HepG2 (cell line): ENCODE data around the gene FAIM2. TPM values are rescaled to one million over a fixed set of nuclear protein-coding genes. Genes with fewer than 3 reads are reported as not detected.

Experiments used
- ARID2 ChIP-seq: sonication (generic); formaldehyde crosslinking; IDR thresholded peaks from 2 replicates; pipeline ENCODE4 v1.8.1; 2022; ENCODE audit warnings: mild to moderate bottlenecking, missing genetic modification reagents, borderline replicate concordance
- ARID3A ChIP-seq: IDR thresholded peaks from 2 replicates; pipeline ENCODE4 v1.6.1; 2012; ENCODE audit warnings: low read depth, low read length, improper control_type of control experiment
- ARNT2 ChIP-seq: sonication (generic); formaldehyde crosslinking; IDR thresholded peaks from 2 replicates; pipeline ENCODE4 v1.8.0; 2022; ENCODE audit warnings: mild to moderate bottlenecking, low read depth, missing genetic modification reagents, moderate library complexity
- CBX1 ChIP-seq: IDR thresholded peaks from one replicate; pipeline ENCODE4 v1.6.1; 2016; ENCODE audit warnings: antibody characterized with exemption, low read depth
- CEBPG ChIP-seq: IDR thresholded peaks from 2 replicates; pipeline ENCODE4 v1.6.1; 2016
- CEBPZ ChIP-seq: IDR thresholded peaks from 2 replicates; pipeline ENCODE4 v1.6.1; 2012; ENCODE audit warnings: low read length, improper control_type of control experiment
- HNRNPUL1 ChIP-seq: fragments of 200-400 bp; formaldehyde crosslinking; IDR thresholded peaks from 2 replicates; pipeline ENCODE4 v1.6.1; 2017; ENCODE audit warnings: low read depth, mild to moderate bottlenecking, low read length, moderate library complexity
- IKZF1 ChIP-seq: fragments of 450-650 bp; IDR thresholded peaks from 2 replicates; pipeline ENCODE4 v1.7.1; 2016
- IRF2 ChIP-seq: IDR thresholded peaks from 2 replicates; pipeline ENCODE4 v1.6.1; 2018; ENCODE audit warnings: missing genetic modification reagents, missing compliant biosample characterization
- NONO ChIP-seq, 2 experiments: fragments of 450-650 bp in 1 of 2; sonication (generic) in 1 of 2; formaldehyde crosslinking in 1 of 2; IDR thresholded peaks in 1 of 2; conservative IDR thresholded peaks in 1 of 2; 2 replicates each; pipeline versions ENCODE4 v1.6.1 to v1.8.0; 2017 to 2022; ENCODE audit warnings: mild to moderate bottlenecking in 1 of 2, missing genetic modification reagents in 1 of 2, moderate library complexity in 1 of 2
- RFX1 ChIP-seq: fragments of 450-650 bp; IDR thresholded peaks from 2 replicates; pipeline ENCODE4 v1.6.1; 2017
- RFX5 ChIP-seq: IDR thresholded peaks from 2 replicates; pipeline ENCODE4 v1.6.1; 2011; ENCODE audit warnings: low read depth, low read length, improper control_type of control experiment
- STAG1 ChIP-seq: sonication (generic); formaldehyde crosslinking; IDR thresholded peaks from 2 replicates; pipeline ENCODE4 v1.4.0; 2020; ENCODE audit warnings: missing genetic modification reagents
- TAF15 ChIP-seq: fragments of 200-400 bp; formaldehyde crosslinking; IDR thresholded peaks from one replicate; pipeline ENCODE4 v1.6.1; 2018; ENCODE audit warnings: mild to moderate bottlenecking, low read depth, low read length; ENCODE audit not compliant: poor library complexity, severe bottlenecking
- THAP11 ChIP-seq: IDR thresholded peaks from 2 replicates; pipeline ENCODE4 v1.6.1; 2016; ENCODE audit warnings: missing biosample characterization, missing genetic modification reagents
- ZMAT3 ChIP-seq: sonication (generic); formaldehyde crosslinking; conservative IDR thresholded peaks from 2 replicates; pipeline ENCODE4 v1.7.0; 2021; ENCODE audit warnings: missing genetic modification reagents
- ZNF44 ChIP-seq: sonication (generic); formaldehyde crosslinking; IDR thresholded peaks from 2 replicates; pipeline ENCODE4 v1.5.1; 2020; ENCODE audit warnings: mild to moderate bottlenecking, missing genetic modification reagents
- ZNF547 ChIP-seq: sonication (generic); formaldehyde crosslinking; IDR thresholded peaks from 2 replicates; pipeline ENCODE4 v1.5.1; 2020; ENCODE audit warnings: mild to moderate bottlenecking, missing genetic modification reagents
- ZNF747 ChIP-seq: sonication (generic); formaldehyde crosslinking; IDR thresholded peaks from 2 replicates; pipeline ENCODE4 v1.8.1; 2023; ENCODE audit warnings: missing genetic modification reagents, mild to moderate bottlenecking, borderline replicate concordance
- ZSCAN25 ChIP-seq: sonication (generic); formaldehyde crosslinking; IDR thresholded peaks from 2 replicates; pipeline ENCODE4 v1.8.0; 2022; ENCODE audit warnings: mild to moderate bottlenecking, missing genetic modification reagents
- polyA plus RNA-seq, 8 experiments: library from polyadenylated mRNA; depleted of rRNA in 3 of 8; stranded (reverse) in 7 of 8; unstranded in 1 of 8; fragments of >200 nt; fragmentation: Illumina TruSeq in 4 of 8; extraction: Trizol in 4 of 8; gene quantifications; 2 replicates each; pipeline versions ENCODE4 v1.2.1 to v1.2.3, GENCODE V29; 2011 to 2016; ENCODE audit warnings: low read depth in 4 of 8, missing spikeins in 1 of 8, mixed read lengths in 1 of 8; ENCODE audit not compliant: insufficient read depth in 1 of 8
- total RNA-seq, 5 experiments: library from RNA; depleted of rRNA; stranded (reverse); fragments of >200 nt; fragmentation: Illumina TruSeq; extraction: Trizol; gene quantifications; 2 replicates each; pipeline ENCODE4 v1.2.3, GENCODE V29; 2016; ENCODE audit warnings: low read depth in 1 of 5
- TF ChIP-seq, protein P1 (sequence below): IDR thresholded peaks from 2 replicates; pipeline ENCODE4 v1.6.1; 2016; ENCODE audit warnings: low read depth, borderline replicate concordance
- TF ChIP-seq, protein P2 (sequence below): sonication (generic); formaldehyde crosslinking; IDR thresholded peaks from 2 replicates; pipeline ENCODE4 v1.4.0; 2020; ENCODE audit warnings: mild to moderate bottlenecking, missing genetic modification reagents
- TF ChIP-seq, protein P3 (sequence below): sonication (generic); formaldehyde crosslinking; conservative IDR thresholded peaks from 2 replicates; pipeline ENCODE4 v1.4.0; 2020; ENCODE audit warnings: missing genetic modification reagents

Gene FAIM2
- total and polyA plus RNA-seq, 2 of the 13 experiments (the other 11 are each of a cell fraction or from before 2014, with no cell fraction given) = not detected

GRCh38 chr12:49842519-49843352, 61.0 kb downstream of the FAIM2 start, which contains the start of gene BCDIN3D (continued):
- TF ChIP-seq NONO (IDR thresholded peaks at IDR 0.05) = no peak
- no peak for TF ChIP-seq NONO (CRISPR knock-in tag; conservative IDR thresholded peaks at IDR 0.05)
- peak; percentile 31; the same call in 1 of the 2 replicates for TF ChIP-seq ZMAT3 (CRISPR knock-in tag)
- peak; percentile 49 for TF ChIP-seq TAF15
- TF ChIP-seq IKZF1 = no peak
- TF ChIP-seq ARNT2 (CRISPR knock-in tag) = peak; percentile 83
- no peak for TF ChIP-seq HNRNPUL1
- TF ChIP-seq ZNF44 (CRISPR knock-in tag) = peak; percentile 90
- peak; percentile 72; the same call in 1 of the 2 replicates for TF ChIP-seq IRF2 (CRISPR knock-in tag)
- TF ChIP-seq, protein P1, sequence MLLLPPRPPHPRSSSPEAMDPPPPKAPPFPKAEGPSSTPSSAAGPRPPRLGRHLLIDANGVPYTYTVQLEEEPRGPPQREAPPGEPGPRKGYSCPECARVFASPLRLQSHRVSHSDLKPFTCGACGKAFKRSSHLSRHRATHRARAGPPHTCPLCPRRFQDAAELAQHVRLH (CRISPR knock-in tag) = peak; percentile 37; the same call in 1 of the 2 replicates
- no peak for TF ChIP-seq CEBPG (CRISPR knock-in tag)
- no peak for TF ChIP-seq RFX5
- TF ChIP-seq STAG1 (CRISPR knock-in tag) = no peak
- no peak for TF ChIP-seq ARID2 (CRISPR knock-in tag)
- peak; percentile 83 for TF ChIP-seq THAP11 (CRISPR knock-in tag)
- TF ChIP-seq, protein P2, sequence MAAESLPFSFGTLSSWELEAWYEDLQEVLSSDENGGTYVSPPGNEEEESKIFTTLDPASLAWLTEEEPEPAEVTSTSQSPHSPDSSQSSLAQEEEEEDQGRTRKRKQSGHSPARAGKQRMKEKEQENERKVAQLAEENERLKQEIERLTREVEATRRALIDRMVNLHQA = no peak
- no peak for TF ChIP-seq ZNF547 (CRISPR knock-in tag)
- TF ChIP-seq, protein P3, sequence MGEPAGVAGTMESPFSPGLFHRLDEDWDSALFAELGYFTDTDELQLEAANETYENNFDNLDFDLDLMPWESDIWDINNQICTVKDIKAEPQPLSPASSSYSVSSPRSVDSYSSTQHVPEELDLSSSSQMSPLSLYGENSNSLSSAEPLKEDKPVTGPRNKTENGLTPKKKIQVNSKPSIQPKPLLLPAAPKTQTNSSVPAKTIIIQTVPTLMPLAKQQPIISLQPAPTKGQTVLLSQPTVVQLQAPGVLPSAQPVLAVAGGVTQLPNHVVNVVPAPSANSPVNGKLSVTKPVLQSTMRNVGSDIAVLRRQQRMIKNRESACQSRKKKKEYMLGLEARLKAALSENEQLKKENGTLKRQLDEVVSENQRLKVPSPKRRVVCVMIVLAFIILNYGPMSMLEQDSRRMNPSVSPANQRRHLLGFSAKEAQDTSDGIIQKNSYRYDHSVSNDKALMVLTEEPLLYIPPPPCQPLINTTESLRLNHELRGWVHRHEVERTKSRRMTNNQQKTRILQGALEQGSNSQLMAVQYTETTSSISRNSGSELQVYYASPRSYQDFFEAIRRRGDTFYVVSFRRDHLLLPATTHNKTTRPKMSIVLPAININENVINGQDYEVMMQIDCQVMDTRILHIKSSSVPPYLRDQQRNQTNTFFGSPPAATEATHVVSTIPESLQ (CRISPR knock-in tag) = no peak
- TF ChIP-seq ZSCAN25 = peak; percentile 37; the same call in 1 of the 2 replicates
- no peak for TF ChIP-seq ARID3A
- TF ChIP-seq ZNF747 (CRISPR knock-in tag) = peak; percentile 81; the same call in 1 of the 2 replicates
- peak; percentile 61 for TF ChIP-seq CBX1
- no peak for TF ChIP-seq RFX1
- no peak for TF ChIP-seq CEBPZ
